Measurements from ENCODE around the gene GJB5.

The GJB5 gene

GRCh38 chr1:34761776-34762307, 7.0 kb downstream of the GJB5 start:
- Histone ChIP-seq H3F3A (ENCODE audit: control insufficient read depth, insufficient read depth) (no peaks in the 10 kb centered on the region), H4K20me1 (ENCODE audit: control insufficient read depth, insufficient read depth, low read depth, low read length) (no peaks in the 10 kb centered on the region), H3K9me3 (ENCODE audit: control insufficient read depth, insufficient read depth, low read length) (no peaks in the 10 kb centered on the region), H3K27me3 (ENCODE audit: control insufficient read depth, low read length) (no peaks in the 10 kb centered on the region), H3K79me2 (ENCODE audit: control insufficient read depth, low read length) (no peaks in the 10 kb centered on the region), H3K27ac (ENCODE audit: low read depth, low read length) (no peak overlapping the region), H3K4me3 (ENCODE audit: low read length) (no peak overlapping the region), H3K36me3 (ENCODE audit: control insufficient read depth, low read length) (no peaks in the 10 kb centered on the region), H3K9me2 (replicated peaks; ENCODE audit: control insufficient read depth, low read length) (no peaks in the 10 kb centered on the region), H3K4me2 (ENCODE audit: low read length) (no peak overlapping the region), H3K4me1 (ENCODE audit: control insufficient read depth, low read length) (no peaks in the 10 kb centered on the region)
- no peak for TF ChIP-seq EZH2phosphoT487 (IDR thresholded peaks at IDR 0.05; ENCODE audit: borderline replicate concordance, low read length)
- TF ChIP-seq, protein P1, sequence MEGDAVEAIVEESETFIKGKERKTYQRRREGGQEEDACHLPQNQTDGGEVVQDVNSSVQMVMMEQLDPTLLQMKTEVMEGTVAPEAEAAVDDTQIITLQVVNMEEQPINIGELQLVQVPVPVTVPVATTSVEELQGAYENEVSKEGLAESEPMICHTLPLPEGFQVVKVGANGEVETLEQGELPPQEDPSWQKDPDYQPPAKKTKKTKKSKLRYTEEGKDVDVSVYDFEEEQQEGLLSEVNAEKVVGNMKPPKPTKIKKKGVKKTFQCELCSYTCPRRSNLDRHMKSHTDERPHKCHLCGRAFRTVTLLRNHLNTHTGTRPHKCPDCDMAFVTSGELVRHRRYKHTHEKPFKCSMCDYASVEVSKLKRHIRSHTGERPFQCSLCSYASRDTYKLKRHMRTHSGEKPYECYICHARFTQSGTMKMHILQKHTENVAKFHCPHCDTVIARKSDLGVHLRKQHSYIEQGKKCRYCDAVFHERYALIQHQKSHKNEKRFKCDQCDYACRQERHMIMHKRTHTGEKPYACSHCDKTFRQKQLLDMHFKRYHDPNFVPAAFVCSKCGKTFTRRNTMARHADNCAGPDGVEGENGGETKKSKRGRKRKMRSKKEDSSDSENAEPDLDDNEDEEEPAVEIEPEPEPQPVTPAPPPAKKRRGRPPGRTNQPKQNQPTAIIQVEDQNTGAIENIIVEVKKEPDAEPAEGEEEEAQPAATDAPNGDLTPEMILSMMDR (IDR thresholded peaks at IDR 0.05; ENCODE audit: low read depth, low read length, poor library complexity, severe bottlenecking): no peak

DNA sequence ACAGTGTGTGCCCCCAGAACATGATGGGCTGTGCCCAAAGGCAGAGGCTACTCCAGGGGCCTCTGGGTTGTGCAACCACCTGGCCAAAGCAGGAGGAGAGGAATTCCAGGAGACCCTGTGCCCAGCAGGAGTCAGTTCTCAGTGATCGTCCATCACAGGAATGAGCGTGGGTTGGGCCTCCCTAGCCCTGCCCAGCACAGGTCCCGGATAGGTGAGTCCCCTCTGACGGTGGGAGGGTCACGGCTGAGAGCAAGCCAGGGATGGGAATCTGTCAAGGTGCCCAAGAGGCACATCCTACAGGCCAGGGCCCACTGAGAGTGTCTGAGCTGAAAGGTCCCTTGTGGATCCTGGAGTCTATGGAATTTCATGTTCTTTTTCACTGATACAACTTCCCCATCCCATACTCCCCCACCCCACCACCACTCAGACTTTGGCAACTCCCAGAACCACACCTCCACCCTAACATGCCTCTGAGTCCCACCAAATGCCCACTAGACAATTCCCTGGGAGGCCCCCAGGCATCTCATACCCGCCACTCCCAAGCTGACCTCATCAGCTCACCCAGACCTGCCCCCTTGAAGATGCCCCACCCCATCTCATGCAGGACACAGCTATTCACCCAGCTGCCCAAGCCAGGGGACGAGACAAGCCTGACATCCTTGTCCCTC, 7.8 kb downstream of the GJB5 start:
- Histone ChIP-seq H3F3A (ENCODE audit: control insufficient read depth, insufficient read depth) (no peaks in the 10 kb centered on the region), H3K4me3 (ENCODE audit: low read length) (no peak overlapping the region), H3K27me3 (ENCODE audit: control insufficient read depth, low read length) (no peaks in the 10 kb centered on the region), H3K9me2 (replicated peaks; ENCODE audit: control insufficient read depth, low read length) (no peaks in the 10 kb centered on the region), H3K27ac (ENCODE audit: low read depth, low read length) (no peak overlapping the region), H3K36me3 (ENCODE audit: control insufficient read depth, low read length) (no peaks in the 10 kb centered on the region), H3K4me2 (ENCODE audit: low read length) (no peak overlapping the region), H3K4me1 (ENCODE audit: control insufficient read depth, low read length) (no peaks in the 10 kb centered on the region), H3K9me3 (ENCODE audit: control insufficient read depth, insufficient read depth, low read length) (no peaks in the 10 kb centered on the region), H3K79me2 (ENCODE audit: control insufficient read depth, low read length) (no peaks in the 10 kb centered on the region), H4K20me1 (ENCODE audit: control insufficient read depth, insufficient read depth, low read depth, low read length) (no peaks in the 10 kb centered on the region)
- no peak for TF ChIP-seq EZH2phosphoT487 (IDR thresholded peaks at IDR 0.05; ENCODE audit: borderline replicate concordance, low read length)
- TF ChIP-seq, protein P1 (IDR thresholded peaks at IDR 0.05; ENCODE audit: low read depth, low read length, poor library complexity, severe bottlenecking): no peak

- no peaks in the 10 kb centered on the region for H3F3A ChIP-seq (ENCODE audit: control insufficient read depth, insufficient read depth)
- no peaks in the 10 kb centered on the region for H3K9me2 ChIP-seq (replicated peaks; ENCODE audit: control insufficient read depth, low read length)
- H4K20me1 ChIP-seq (ENCODE audit: control insufficient read depth, insufficient read depth, low read depth, low read length): no peaks in the 10 kb centered on the region
- H3K4me3 ChIP-seq (ENCODE audit: low read length): no peak overlapping the region
- no peaks in the 10 kb centered on the region for H3K27me3 ChIP-seq (ENCODE audit: control insufficient read depth, low read length)
- H3K36me3 ChIP-seq (ENCODE audit: control insufficient read depth, low read length): no peaks in the 10 kb centered on the region
- no peak overlapping the region for H3K4me2 ChIP-seq (ENCODE audit: low read length)
- TF ChIP-seq, protein P1 (IDR thresholded peaks at IDR 0.05; ENCODE audit: low read depth, low read length, poor library complexity, severe bottlenecking): no peak
- TF ChIP-seq EZH2phosphoT487 (IDR thresholded peaks at IDR 0.05; ENCODE audit: borderline replicate concordance, low read length): no peak
- no peaks in the 10 kb centered on the region for H3K4me1 ChIP-seq (ENCODE audit: control insufficient read depth, low read length)
- no peak overlapping the region for H3K27ac ChIP-seq (ENCODE audit: low read depth, low read length)
- no peaks in the 10 kb centered on the region for H3K79me2 ChIP-seq (ENCODE audit: control insufficient read depth, low read length)
- no peaks in the 10 kb centered on the region for H3K9me3 ChIP-seq (ENCODE audit: control insufficient read depth, insufficient read depth, low read length)
Measured at GRCh38 chr1:34763142-34763781, 8.4 kb downstream of the GJB5 start.
